ENCODE measurements around the gene PIP4K2B. TPM values are rescaled to one million over a fixed set of nuclear protein-coding genes. Genes with fewer than 3 reads are reported as not detected.

Gene PIP4K2B
- total RNA-seq, 2 donors from 2014 or later, result 25.4 to 33.2 TPM

DNA sequence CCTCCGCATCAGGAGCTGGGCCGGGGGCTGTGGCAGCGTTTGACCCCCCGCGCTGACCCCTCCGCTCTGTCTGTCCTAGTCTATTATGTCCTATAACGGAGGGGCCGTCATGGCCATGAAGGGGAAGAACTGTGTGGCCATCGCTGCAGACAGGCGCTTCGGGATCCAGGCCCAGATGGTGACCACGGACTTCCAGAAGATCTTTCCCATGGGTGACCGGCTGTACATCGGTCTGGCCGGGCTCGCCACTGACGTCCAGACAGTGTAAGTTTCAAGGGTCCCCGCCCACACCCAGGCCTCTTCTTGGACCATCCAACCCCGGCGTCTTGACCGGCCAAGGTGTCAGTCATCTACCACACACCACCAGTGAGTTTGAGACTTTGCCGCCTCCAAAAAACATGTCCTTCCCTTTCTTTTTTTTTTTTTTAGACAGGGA, 46.3 kb downstream of the PIP4K2B start:
- ATAC-seq, result no peak
- peaks cover 16% of the 10 kb centered on the region for H3K36me3 Mint-ChIP-seq
- peaks cover 12 to 14% of the 10 kb centered on the region in 2 donors for H3K27me3 Mint-ChIP-seq
- peak overlapping the region; percentile 89 to 95 for H3K27ac Mint-ChIP-seq
- H3K4me1 Mint-ChIP-seq (ENCODE audit: low read depth in 2 of 2), result peaks cover 30 to 41% of the 10 kb centered on the region in 2 donors
- no peaks in the 10 kb centered on the region for H3K9me3 Mint-ChIP-seq
- peak overlapping the region; percentile 92 for H3K4me3 Mint-ChIP-seq
- no peak for DNase-seq (ENCODE audit: low spot score)

DNA sequence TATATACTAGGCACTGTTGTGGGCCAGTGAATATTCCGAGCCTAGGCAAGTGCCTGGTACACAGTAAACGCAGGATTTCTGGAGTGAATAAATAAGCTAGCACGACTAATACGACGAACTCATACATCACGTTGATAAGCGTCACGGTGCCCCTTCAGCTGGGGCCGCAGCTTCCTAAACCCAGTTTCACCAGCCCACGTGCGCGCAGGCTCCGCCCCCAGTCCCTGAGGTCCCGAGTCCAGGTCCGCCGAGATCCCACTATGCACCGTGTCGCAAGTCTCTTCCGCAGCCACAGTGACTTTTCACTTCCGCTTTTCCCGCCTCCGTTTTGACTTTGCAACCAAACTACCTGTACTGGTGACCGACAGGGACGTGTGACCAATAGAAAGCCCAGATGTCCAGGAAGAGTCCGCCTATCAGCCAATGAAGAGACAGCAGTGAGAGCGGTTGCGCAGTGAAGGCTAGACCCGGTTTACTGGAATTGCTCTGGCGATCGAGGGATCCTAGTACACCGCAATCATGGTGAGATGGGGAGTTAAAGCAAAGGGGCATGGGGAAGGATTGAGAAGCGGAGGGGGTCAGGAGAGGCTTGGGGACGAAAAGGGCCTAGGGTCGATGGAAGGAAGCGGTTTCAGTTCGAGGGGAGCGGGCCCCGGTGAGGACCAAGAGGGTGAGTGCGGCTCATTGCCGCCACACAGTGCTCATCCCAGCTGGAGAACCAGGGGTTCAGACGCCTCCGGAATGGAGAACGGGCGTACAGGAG, 46.9 kb downstream of the PIP4K2B start, which contains the start of gene PSMB3:
PSMB3 (plus strand) TSS at position 434 of the 763 bp plus-strand sequence; CDS start at position 520, 86 bp downstream.
- Mint-ChIP-seq H3K4me3 (peak within 1 kb of the TSS; percentile 92), H3K4me1 (ENCODE audit: low read depth in 2 of 2) (peaks cover 30 to 44% of the 10 kb centered on the region in 2 donors), H3K9me3 (no peaks in the 10 kb centered on the region), H3K27ac (peak within 1 kb of the TSS; percentile 89 to 95), H3K36me3 (peaks cover 16% of the 10 kb centered on the region), H3K27me3 (peaks cover 12 to 16% of the 10 kb centered on the region in 2 donors)
- ATAC-seq, result peak; percentile 94 to 95
- peak; percentile 97 for DNase-seq (ENCODE audit: low spot score)

DNA sequence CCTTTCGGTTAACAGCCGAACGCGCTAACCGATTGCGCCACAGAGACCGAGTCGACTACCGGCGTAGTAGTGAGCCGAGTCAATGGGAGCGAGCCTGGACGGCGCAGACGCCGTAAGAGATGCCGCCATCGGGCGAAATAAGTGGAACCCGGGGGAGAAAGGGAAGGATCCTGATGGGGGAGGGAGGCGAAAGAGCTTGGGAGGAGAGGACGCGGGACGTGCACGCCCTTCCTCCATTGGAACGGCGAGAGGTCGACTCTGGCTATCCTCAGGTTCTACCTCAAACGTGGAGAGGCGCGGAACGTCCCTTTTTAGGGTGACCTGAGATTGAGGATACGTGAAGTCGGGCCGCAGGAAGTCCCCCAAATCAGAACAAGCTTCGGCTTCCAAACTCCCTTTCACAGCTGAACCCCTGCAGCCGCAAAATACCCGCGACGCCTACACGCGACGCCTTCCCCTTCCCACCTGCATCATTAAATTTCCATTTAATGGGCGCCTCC, 47.5 kb downstream of the PIP4K2B start:
- Mint-ChIP-seq H3K27me3 (peaks cover 12 to 17% of the 10 kb centered on the region in 2 donors), H3K9me3 (no peaks in the 10 kb centered on the region), H3K27ac (peak overlapping the region; percentile 89 to 95), H3K4me3 (peak overlapping the region; percentile 92), H3K36me3 (peaks cover 16% of the 10 kb centered on the region), H3K4me1 (ENCODE audit: low read depth in 2 of 2) (peaks cover 30 to 44% of the 10 kb centered on the region in 2 donors)
- DNase-seq (ENCODE audit: low spot score) (peak; percentile 80), ATAC-seq (peak; percentile 55 to 72)

DNA sequence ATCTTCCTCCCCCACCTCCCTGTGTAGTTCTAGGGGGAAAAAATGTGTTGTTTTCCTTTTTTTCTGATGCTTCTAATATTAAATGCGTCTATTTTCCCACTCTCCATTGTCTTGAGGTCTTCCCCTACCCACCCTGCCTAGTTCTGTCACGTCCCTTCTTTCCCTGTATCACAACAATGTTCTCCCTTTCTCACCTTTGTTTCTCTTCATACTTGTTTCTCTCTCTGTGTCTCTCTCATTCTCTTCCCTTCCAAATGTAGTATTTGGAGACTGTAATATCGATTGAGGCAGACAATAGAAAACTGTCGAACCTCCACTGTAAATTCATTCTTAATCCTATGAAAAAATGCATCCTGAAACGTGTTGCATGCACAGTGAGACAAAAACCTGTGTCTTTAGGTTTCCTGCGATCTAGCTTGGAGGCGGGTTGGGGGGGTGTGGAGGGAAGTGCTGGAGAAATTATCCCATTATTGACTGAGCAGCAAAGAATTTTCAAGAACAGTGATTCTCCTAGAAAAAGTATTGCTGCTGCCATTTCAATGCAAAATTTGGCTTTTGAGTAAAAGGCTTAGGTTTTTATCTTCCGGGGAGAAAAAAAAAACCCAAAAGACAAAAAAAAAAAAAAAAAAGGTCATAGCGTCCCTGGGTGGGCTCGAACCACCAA, 48.1 kb downstream of the PIP4K2B start:
- H3K27me3 Mint-ChIP-seq, result peaks cover 18 to 23% of the 10 kb centered on the region in 2 donors
- H3K27ac Mint-ChIP-seq, result peak overlapping the region; percentile 89 to 95
- peaks cover 16% of the 10 kb centered on the region for H3K36me3 Mint-ChIP-seq
- ATAC-seq, result no peak
- H3K4me3 Mint-ChIP-seq, result peak overlapping the region; percentile 92
- DNase-seq (ENCODE audit: low spot score), result no peak
- no peaks in the 10 kb centered on the region for H3K9me3 Mint-ChIP-seq
- peaks cover 30 to 49% of the 10 kb centered on the region in 2 donors for H3K4me1 Mint-ChIP-seq (ENCODE audit: low read depth in 2 of 2)

DNA sequence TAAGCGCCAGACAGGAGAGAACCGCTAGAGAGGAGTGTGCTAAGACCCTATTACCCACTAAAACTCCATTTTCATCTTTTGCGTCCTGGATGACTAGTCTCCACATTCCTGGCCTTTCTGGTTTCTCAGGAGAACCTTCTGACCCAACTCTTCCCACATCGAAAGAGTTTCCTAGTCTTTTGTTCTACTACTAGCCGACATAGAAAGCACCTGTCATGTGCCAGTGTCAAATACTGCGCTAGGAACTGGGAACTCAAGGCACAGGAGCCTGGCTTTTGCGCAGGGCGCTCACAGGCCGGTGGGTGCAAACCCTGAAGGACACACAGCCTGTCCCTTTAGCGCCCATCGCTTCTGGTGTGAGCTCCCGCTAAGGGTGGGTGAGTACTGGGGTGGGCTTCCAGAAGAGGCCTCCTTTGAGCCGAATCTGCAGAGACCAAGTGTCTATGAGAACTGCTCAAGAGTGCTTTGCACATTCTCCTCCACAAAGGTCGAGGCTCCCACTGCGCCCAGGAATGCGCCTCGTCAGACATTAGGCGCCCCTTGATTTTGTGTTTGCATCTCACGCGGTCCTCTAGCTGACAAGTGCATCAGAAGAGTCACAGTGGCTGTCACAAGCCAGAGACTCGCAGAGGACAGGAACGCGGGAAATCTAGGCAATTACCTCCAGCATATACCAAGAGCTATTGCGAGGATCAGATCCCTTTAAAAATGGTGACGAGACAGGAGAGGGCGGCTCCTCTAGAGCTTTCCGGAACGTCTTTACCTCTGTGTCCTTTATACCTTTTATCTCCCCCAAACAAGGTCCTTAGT, 48.8 kb downstream of the PIP4K2B start:
- peaks cover 16% of the 10 kb centered on the region for H3K36me3 Mint-ChIP-seq
- DNase-seq (ENCODE audit: low spot score), result no peak
- peak overlapping the region; percentile 92 for H3K4me3 Mint-ChIP-seq
- H3K9me3 Mint-ChIP-seq, result no peaks in the 10 kb centered on the region
- H3K4me1 Mint-ChIP-seq (ENCODE audit: low read depth in 2 of 2), result peaks cover 30 to 50% of the 10 kb centered on the region in 2 donors
- H3K27ac Mint-ChIP-seq, result peak overlapping the region; percentile 89 to 95
- peaks cover 25 to 28% of the 10 kb centered on the region in 2 donors for H3K27me3 Mint-ChIP-seq
- no peak for ATAC-seq

DNA sequence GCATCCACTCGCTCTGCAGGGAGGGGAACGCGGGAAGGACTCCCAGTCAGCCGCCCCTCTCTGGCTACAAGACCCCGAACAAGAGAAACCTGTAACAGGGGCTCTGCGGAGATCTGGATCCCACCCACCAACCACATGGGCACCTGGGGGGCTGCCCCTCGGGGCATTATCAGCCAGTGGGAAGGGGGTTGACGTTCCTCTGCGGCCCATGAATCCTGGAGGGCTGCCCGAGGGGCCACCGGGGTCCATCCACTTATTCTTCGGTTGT, 49.4 kb downstream of the PIP4K2B start:
- Mint-ChIP-seq H3K27ac (no peak overlapping the region), H3K9me3 (no peaks in the 10 kb centered on the region), H3K4me1 (ENCODE audit: low read depth in 2 of 2) (peaks cover 30 to 50% of the 10 kb centered on the region in 2 donors), H3K27me3 (peaks cover 25 to 28% of the 10 kb centered on the region in 2 donors), H3K4me3 (peak overlapping the region; percentile 40), H3K36me3 (peaks cover 16% of the 10 kb centered on the region)
- ATAC-seq (no peak), DNase-seq (ENCODE audit: low spot score) (no peak)

DNA sequence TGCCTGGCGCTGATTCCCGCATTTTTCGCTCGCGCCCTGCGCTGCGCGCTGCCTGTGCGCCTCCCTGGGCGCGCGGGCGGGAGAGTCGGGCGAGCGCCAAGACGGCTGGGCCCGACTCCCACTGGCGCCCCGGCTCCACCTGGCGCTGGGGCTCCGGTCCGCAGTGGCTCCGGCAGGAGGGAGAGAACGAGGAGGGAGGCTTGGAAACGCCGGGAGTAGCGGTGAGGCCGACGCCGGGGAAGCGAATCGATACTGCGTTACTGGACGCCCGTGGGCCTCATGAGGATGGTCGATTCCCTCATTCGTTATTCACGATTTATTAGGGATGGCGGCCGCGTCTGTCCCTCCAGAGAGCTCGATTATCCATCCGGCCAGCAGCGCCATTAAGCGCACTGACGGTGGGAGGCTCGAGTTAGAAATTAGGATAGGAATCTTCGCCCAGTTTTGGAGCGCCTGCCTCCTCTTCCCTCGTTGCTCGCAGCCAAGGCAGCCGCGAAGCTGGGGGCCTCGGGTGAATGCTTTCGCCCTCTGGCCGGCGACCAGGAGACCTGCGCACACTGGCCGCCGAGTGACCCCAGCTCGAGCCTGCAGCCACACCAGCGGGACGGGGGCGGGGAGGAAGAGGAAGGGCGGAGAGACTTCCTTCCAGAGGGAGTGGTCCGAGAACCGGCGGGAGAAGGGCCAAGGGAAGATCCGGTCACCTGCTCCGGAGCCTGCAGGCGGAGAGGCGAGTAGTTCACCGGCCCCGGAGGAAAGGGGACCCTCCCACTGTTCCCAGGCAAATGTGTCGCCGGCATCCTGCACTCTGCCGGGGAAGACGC, 49.9 kb downstream of the PIP4K2B start:
- H3K4me3 Mint-ChIP-seq, result peak overlapping the region; percentile 40
- no peaks in the 10 kb centered on the region for H3K9me3 Mint-ChIP-seq
- DNase-seq (ENCODE audit: low spot score), result no peak
- peaks cover 31 to 32% of the 10 kb centered on the region in 2 donors for H3K27me3 Mint-ChIP-seq
- H3K4me1 Mint-ChIP-seq (ENCODE audit: low read depth in 2 of 2), result peaks cover 30 to 46% of the 10 kb centered on the region in 2 donors
- no peak overlapping the region for H3K27ac Mint-ChIP-seq
- peaks cover 13% of the 10 kb centered on the region for H3K36me3 Mint-ChIP-seq
- ATAC-seq, result no peak

DNA sequence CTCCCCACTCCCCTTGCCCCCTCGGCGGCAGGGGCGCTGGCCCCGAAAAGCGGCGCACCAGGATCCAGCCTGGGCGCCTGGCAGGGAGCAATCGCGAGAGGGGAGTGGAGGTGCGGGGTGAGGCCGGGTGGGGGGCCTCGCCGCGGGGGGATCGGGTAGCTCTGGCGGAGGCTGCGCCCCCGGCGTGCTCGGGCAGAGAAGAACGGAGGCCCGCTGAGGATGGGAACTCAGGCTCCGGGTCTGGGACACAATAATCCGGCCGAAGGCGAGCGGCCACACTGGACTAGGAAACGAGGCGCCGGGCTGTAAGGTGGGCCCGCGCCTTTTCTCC, 50.5 kb downstream of the PIP4K2B start:
- H3K36me3 Mint-ChIP-seq, result peaks cover 10% of the 10 kb centered on the region

DNA sequence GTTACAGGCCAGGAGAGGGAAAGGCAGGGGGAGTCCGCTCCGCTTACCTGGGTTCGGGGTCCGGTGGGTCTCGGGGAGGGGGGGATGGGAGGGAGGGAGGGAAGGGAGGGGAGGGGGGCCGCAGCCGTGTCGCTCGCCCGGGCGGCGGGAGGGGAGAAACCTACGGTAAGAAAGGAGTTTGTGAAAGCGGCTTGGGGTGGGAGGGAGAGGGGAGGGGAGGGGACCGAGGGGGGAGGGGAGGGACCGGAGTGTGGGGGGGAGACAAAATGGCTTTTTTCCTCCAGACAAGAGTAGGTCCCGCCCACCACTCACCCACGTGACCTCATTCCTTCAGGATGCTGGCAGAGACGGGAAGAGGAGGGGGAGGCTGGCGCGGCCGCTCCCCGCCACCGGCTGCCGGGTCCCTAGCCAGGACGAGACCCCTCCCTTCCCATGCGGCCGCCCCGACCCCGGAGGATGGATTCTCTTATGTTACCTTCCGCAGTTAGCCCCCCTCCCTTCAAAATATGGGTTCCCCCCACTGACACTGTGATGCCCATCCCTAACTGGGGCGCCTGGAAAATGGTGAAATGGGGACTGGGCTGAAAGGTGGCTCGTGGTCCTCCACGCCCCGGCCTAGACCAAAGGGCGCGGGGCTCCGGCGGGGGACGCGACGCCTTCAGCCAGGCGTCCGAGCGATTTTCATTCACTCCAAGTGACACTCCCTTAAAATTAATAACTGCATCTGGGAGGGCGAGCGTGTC, 51.0 kb downstream of the PIP4K2B start, which contains the start of gene PCGF2:
PCGF2 (minus strand) TSS at position 188 of the 743 bp plus-strand sequence. CDS start 7,934 bp downstream, outside the sequence.
- DNase-seq (ENCODE audit: low spot score) (no peak), ATAC-seq (no peak)
- Mint-ChIP-seq H3K27me3 (peaks cover 36 to 37% of the 10 kb centered on the region in 2 donors), H3K4me3 (peak within 1 kb of the TSS; percentile 75), H3K4me1 (ENCODE audit: low read depth in 2 of 2) (peaks cover 23 to 40% of the 10 kb centered on the region in 2 donors), H3K36me3 (peaks cover 6% of the 10 kb centered on the region), H3K27ac (no peak within 1 kb of the TSS), H3K9me3 (no peaks in the 10 kb centered on the region)

More for the DNA sequence above, 50.5 kb downstream of the PIP4K2B start:
- no peak for ATAC-seq
- no peak overlapping the region for H3K4me3 Mint-ChIP-seq
- peaks cover 28 to 45% of the 10 kb centered on the region in 2 donors for H3K4me1 Mint-ChIP-seq (ENCODE audit: low read depth in 2 of 2)
- H3K9me3 Mint-ChIP-seq, result no peaks in the 10 kb centered on the region
- H3K27ac Mint-ChIP-seq, result no peak overlapping the region
- peaks cover 32 to 36% of the 10 kb centered on the region in 2 donors for H3K27me3 Mint-ChIP-seq
- no peak for DNase-seq (ENCODE audit: low spot score)

DNA sequence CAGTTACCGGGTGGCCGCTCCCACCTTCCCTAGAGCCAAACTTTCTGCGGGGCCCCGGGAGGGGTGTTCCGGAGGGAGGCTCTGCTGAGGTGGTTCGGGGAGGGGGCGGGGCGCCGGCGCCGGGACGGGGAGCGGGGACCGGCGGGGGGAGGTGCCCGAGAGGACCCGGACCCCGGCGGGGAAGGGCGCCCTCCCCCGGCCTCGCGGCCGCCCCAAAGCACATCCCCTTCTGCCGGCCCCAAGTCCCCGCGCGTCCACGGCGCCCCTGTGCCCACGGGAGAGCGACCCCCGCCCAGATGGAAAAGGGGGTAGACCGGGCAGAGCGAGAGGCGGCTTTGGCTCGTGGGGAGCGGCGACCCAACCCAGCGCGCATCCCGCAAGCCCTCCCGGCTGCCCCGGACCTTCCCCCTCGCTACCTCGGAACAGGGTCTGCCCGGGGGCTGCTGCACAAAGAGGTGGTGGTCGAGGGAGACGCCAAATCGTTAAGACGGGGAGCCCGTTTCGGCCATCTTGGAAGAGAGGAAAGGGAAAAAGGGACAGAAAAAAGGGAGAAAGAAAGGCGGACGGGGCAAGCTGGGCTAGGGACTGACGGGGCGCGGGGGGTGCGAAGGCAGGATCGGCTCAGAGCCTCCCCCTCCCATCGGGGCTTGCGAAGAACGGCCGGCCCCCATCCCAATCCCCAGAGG, 51.8 kb downstream of the PIP4K2B start:
- H3K4me1 Mint-ChIP-seq (ENCODE audit: low read depth in 2 of 2), result peaks cover 21 to 36% of the 10 kb centered on the region in 2 donors
- H3K36me3 Mint-ChIP-seq, result peaks cover 3% of the 10 kb centered on the region
- peak overlapping the region; percentile 75 for H3K4me3 Mint-ChIP-seq
- H3K27me3 Mint-ChIP-seq, result peaks cover 36 to 37% of the 10 kb centered on the region in 2 donors
- H3K9me3 Mint-ChIP-seq, result no peaks in the 10 kb centered on the region
- no peak for ATAC-seq
- no peak for DNase-seq (ENCODE audit: low spot score)
- no peak overlapping the region for H3K27ac Mint-ChIP-seq

DNA sequence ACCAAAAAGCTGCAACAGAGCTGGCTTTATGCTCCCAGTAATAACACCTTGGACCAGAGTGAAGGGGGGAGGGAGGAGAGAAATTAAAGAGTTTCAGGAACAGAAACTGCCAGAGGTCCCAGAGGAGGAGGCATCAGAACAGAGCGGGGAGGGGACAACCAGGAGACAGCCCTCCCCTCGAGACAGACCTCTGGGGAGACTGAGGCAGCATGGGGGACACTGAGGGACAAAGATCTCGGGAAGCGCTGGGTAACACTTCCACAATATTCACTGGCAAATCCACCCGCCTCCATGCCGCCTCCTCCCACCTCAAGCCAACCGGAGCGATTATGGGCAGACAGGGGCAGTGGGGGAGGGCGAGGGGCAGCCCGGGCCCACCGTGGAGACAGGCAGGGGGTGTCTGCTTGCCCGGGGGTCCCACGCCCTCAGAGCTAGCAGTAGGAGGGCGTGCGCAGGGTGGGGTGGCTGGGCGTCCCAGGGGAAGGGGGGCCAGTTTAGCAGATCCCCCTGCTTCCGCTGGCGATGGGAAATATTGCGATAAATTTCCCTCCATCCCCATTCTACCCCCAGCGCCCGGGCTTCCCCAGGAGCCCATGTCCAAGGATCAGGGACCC, 52.4 kb downstream of the PIP4K2B start:
- ATAC-seq, result no peak
- H3K36me3 Mint-ChIP-seq, result no peaks in the 10 kb centered on the region
- H3K27me3 Mint-ChIP-seq, result peaks cover 36 to 37% of the 10 kb centered on the region in 2 donors
- no peak for DNase-seq (ENCODE audit: low spot score)
- H3K27ac Mint-ChIP-seq, result no peak overlapping the region
- H3K9me3 Mint-ChIP-seq, result no peaks in the 10 kb centered on the region
- H3K4me1 Mint-ChIP-seq (ENCODE audit: low read depth in 2 of 2), result peaks cover 15 to 31% of the 10 kb centered on the region in 2 donors
- H3K4me3 Mint-ChIP-seq, result peak overlapping the region; percentile 55
